ENCODE data around the gene CASP10. TPM values are rescaled to one million over a fixed set of nuclear protein-coding genes. Genes with fewer than 3 reads are reported as not detected.
A peak's percentile ranks its signal among the peaks of the same experiment; 100 is the strongest.
"Not testable (repeated sequence)": the region's sequence is repeated elsewhere in the genome, so short reads cannot be mapped to it uniquely, and the experiment has no call there.

The CASP10 gene
- total RNA-seq, 4 donors from 2014 or later = 2.2 to 7.3 (median 4.3) TPM

DNA sequence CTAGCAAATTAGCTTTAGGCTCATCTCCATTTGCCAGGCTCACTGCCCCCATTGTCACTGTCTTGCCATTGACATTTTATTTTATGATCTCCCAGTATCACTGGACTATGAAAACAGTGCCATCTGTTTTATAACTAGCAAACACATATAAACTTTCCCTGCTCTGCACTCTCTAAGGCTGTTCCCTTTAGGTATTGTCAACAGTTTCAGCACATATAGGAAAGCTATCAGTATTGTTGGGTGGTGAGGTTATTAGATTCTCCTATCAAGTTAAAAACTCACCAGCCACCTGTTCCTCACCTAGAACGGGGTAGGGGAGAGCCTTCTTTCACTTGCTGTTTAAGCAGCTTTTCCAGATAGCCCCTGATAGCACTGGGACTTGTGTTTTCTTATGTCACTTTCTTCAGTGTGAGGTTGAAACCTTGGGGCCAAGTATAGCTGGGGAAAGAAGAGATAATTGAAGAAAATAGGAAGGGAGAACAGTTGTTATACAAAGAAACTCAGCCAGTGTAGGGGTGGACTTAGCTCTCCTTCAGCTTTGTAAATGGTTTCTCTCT is 34.4 kb upstream of the CASP10 start:
- WGBS = 65% methylated on average over 1 of the region's 1 CpG
- Histone ChIP-seq H3K27ac (replicated peaks in 1 of 4) (peak overlapping the region; percentile 79 to 87 (median 82)), H3K9me3 (no peaks in the 10 kb centered on the region), H3K4me1 (peaks cover 47 to 56% (median 54%) of the 10 kb centered on the region in 4 donors), H3K4me3 (no peak overlapping the region), H3K27me3 (no peaks in the 10 kb centered on the region), H3K36me3 (peaks cover 29 to 93% (median 60%) of the 10 kb centered on the region in 4 donors)
- intact Hi-C loops (cut with DNase I) = no loop called here
- no peak for DNase-seq (ENCODE audit: extremely low spot score)
- TF ChIP-seq EP300 (IDR thresholded peaks at IDR 0.05) = no peak
- TF ChIP-seq, protein P1, sequence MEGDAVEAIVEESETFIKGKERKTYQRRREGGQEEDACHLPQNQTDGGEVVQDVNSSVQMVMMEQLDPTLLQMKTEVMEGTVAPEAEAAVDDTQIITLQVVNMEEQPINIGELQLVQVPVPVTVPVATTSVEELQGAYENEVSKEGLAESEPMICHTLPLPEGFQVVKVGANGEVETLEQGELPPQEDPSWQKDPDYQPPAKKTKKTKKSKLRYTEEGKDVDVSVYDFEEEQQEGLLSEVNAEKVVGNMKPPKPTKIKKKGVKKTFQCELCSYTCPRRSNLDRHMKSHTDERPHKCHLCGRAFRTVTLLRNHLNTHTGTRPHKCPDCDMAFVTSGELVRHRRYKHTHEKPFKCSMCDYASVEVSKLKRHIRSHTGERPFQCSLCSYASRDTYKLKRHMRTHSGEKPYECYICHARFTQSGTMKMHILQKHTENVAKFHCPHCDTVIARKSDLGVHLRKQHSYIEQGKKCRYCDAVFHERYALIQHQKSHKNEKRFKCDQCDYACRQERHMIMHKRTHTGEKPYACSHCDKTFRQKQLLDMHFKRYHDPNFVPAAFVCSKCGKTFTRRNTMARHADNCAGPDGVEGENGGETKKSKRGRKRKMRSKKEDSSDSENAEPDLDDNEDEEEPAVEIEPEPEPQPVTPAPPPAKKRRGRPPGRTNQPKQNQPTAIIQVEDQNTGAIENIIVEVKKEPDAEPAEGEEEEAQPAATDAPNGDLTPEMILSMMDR (IDR thresholded peaks at IDR 0.05) = no peak
- TF ChIP-seq POLR2A (IDR thresholded peaks at IDR 0.05; ENCODE audit: low read depth) = no peak
- TF ChIP-seq POLR2AphosphoS5 (IDR thresholded peaks at IDR 0.05) = no peak

DNA sequence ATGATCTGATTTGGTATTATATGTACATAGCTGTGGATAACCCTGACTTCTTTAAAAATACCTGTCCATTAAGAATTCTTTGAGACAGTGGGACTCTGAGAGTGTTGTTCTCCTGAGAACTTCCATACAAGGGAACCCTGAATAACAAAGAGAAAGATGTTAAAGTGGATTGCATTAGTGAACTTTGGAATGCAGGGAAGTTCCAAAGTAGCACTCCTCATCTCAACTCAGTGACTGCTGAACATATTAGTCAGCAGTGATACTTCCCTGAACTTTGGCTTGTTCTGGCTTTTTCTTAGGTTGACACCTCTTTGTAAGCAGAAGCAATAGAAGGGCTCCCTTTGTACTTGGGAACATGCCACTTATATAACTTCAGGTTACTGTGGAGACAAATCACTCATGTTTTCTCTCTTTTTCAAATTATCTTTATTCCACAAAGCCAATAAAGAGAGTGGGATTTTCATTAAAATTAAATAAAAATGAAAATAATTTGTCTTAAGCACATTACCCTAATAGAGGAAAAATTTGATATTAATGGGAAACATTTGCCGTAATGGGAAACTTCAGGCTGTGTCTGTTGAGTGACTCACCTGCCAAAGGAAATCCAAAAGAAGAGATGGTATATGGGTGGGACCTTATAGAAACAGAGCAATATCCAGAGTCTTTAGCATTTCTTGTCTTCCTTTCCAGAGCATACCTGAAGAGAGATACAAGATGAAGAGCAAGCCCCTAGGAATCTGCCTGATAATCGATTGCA is 33.7 kb upstream of the CASP10 start:
- Histone ChIP-seq H3K36me3 (peaks cover 32 to 91% (median 59%) of the 10 kb centered on the region in 4 donors), H3K4me1 (peaks cover 47 to 56% (median 54%) of the 10 kb centered on the region in 4 donors), H3K9me3 (no peaks in the 10 kb centered on the region), H3K4me3 (no peak overlapping the region), H3K27me3 (no peaks in the 10 kb centered on the region), H3K27ac (replicated peaks in 1 of 4) (peak overlapping the region; percentile 79 to 87 (median 82))
- intact Hi-C loops (cut with DNase I) = no loop called here
- TF ChIP-seq, protein P1 (IDR thresholded peaks at IDR 0.05) = no peak
- TF ChIP-seq POLR2AphosphoS5 (IDR thresholded peaks at IDR 0.05) = peak; percentile 64 to 76
- TF ChIP-seq EP300 (IDR thresholded peaks at IDR 0.05) = peak; percentile 17
- no peak for DNase-seq (ENCODE audit: extremely low spot score)
- WGBS = 73% methylated on average over 2 of the region's 2 CpGs

DNA sequence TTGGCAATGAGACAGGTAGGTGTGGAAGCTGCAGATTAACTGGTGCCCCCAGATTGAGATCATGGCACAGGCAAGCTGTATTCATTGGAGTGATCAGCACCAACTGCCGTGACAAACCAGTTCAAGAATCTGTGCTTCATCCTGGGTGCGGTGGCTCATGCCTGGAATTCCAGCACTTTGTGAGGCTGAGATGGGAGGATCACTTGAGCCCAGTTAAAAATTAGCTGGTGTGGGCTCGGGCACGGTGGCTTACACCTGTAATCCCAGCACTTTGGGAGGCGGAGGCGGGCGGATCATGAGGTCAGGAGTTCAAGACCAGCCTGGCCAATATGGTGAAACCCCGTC is 33.1 kb upstream of the CASP10 start:
- peaks cover 31 to 91% (median 60%) of the 10 kb centered on the region in 4 donors for H3K36me3 ChIP-seq
- intact Hi-C loops (cut with DNase I) = loop anchor here (5.0 kb wide), 1 partner anchor 82 kb away; no protein-coding TSS in a partner anchor
- not testable (repeated sequence) for H3K9me3 ChIP-seq; DNase-seq (ENCODE audit: extremely low spot score); H3K27me3 ChIP-seq; H3K4me3 ChIP-seq
- WGBS = 94% methylated on average over 8 of the region's 8 CpGs
- peaks cover 47 to 56% (median 54%) of the 10 kb centered on the region in 4 donors for H3K4me1 ChIP-seq
- H3K27ac ChIP-seq (replicated peaks in 1 of 4) = peak overlapping the region; percentile 79 to 87 (median 82)

DNA sequence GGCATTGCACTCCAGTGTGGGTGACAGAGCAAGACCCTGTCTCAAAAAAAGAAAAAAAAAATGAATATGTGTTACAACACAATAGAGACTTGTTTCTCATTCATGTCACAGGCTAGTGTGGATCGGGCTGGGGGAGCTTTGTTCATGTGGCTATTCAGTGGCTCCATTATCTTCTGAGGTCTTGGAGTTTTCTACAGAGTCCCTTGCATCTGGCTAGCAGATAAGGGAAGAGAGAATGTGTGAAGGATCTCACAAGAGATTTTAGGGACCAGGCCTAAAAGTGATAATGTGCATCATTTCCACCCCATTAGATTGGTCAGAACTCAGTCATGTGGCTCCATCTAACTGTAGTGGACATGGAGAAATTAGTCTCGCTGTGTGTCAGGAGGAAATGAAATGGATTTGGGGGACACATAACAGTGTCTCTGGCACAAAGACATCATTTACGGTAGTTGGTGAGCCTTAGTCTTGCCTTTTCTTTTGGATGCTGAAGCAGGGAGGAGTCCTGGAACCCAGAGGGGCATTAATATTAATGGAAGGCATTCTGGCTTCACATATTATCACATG is 32.4 kb upstream of the CASP10 start:
- Histone ChIP-seq H3K36me3 (peaks cover 31 to 91% (median 63%) of the 10 kb centered on the region in 4 donors), H3K27ac (replicated peaks in 1 of 4) (peak overlapping the region; percentile 79 to 87 (median 82)), H3K9me3 (no peaks in the 10 kb centered on the region), H3K27me3 (no peaks in the 10 kb centered on the region), H3K4me1 (peaks cover 47 to 56% (median 56%) of the 10 kb centered on the region in 4 donors), H3K4me3 (no peak overlapping the region)
- no peak for DNase-seq (ENCODE audit: extremely low spot score)
- intact Hi-C loops (cut with DNase I) = loop anchor here (5.0 kb wide), 1 partner anchor 83 kb away; no protein-coding TSS in a partner anchor
- TF ChIP-seq POLR2AphosphoS5 (IDR thresholded peaks at IDR 0.05) (no peak), EP300 (IDR thresholded peaks at IDR 0.05) (no peak), POLR2A (IDR thresholded peaks at IDR 0.05; ENCODE audit: low read depth) (no peak)
- TF ChIP-seq, protein P1 (IDR thresholded peaks at IDR 0.05) = no peak
- 94% methylated on average over 3 of the region's 3 CpGs for WGBS

Measured in esophagus muscularis mucosa (tissue), 4 donors.